IMR-90 (cell line): ENCODE results near the gene ADARB2. TPM values are rescaled to one million over a fixed set of nuclear protein-coding genes. Genes with fewer than 3 reads are reported as not detected.

Experiments used
- ATAC-seq: fragments of 200-7000 bp; cut with Tn5 transposase; 2 replicates; pipeline ENCODE4 v1.9.1; 2020; ENCODE audit warnings: low read depth, mild to moderate bottlenecking, moderate library complexity
- BruUV-seq: library from RNA; stranded (reverse); fragments of 400-500 nt; replicated peaks from 2 replicates; lab custom pipeline; 2021; lab: Mats Ljungman, UMichigan
- CTCF ChIA-PET: fragments of 300-600 bp; formaldehyde crosslinking; extraction: SDS; loops from one replicate; lab custom pipeline; 2021; ENCODE audit warnings: antibody characterized with exemption; lab: Yijun Ruan, JAX
- POLR2A ChIA-PET: fragments of 300-600 bp; sonication (Branson Sonifier 250); formaldehyde crosslinking; loops from one replicate; lab custom pipeline; 2022; ENCODE audit warnings: antibody characterized with exemption; ENCODE audit not compliant: unreplicated experiment; lab: Charles Lee
- DNase-seq: peaks from one replicate; pipeline ENCODE4 v3.0.0; 2013
- H2AFZ ChIP-seq: replicated peaks from 2 replicates; pipeline ENCODE3; 2013; ENCODE audit warnings: low read length, mild to moderate bottlenecking; ENCODE audit not compliant: poor library complexity
- H2AK5ac ChIP-seq: 2 replicates; pipeline ENCODE4 v1.6.1; 2013; ENCODE audit warnings: low read depth, low read length, inconsistent platforms
- H2AK9ac ChIP-seq: replicated peaks from 2 replicates; pipeline ENCODE3; 2013; ENCODE audit warnings: mild to moderate bottlenecking, low read depth, low read length, moderate library complexity; ENCODE audit not compliant: poor library complexity
- H2BK120ac ChIP-seq: 2 replicates; pipeline ENCODE4 v1.6.1; 2013; ENCODE audit warnings: low read depth, low read length, inconsistent platforms
- H2BK15ac ChIP-seq: 3 replicates; pipeline ENCODE4 v1.6.1; 2013; ENCODE audit warnings: low read depth, low read length, inconsistent platforms
- H2BK20ac ChIP-seq: 2 replicates; pipeline ENCODE4 v1.6.1; 2013; ENCODE audit warnings: low read depth, mild to moderate bottlenecking, inconsistent platforms, low read length, moderate library complexity
- H2BK5ac ChIP-seq: 2 replicates; pipeline ENCODE4 v1.6.1; 2013; ENCODE audit warnings: mild to moderate bottlenecking, low read depth, low read length, inconsistent platforms; ENCODE audit not compliant: poor library complexity, severe bottlenecking
- H3K14ac ChIP-seq: replicated peaks from 2 replicates; pipeline ENCODE4 v1.6.1; 2013; ENCODE audit warnings: low read depth, low read length, inconsistent platforms
- H3K18ac ChIP-seq: 2 replicates; pipeline ENCODE4 v1.6.1; 2013; ENCODE audit warnings: low read depth, low read length, control low read depth
- H3K23ac ChIP-seq: 2 replicates; pipeline ENCODE4 v1.6.1; 2013; ENCODE audit warnings: low read depth, low read length, inconsistent platforms
- H3K27ac ChIP-seq: 2 replicates; pipeline ENCODE4 v1.5.1; 2013; ENCODE audit warnings: mild to moderate bottlenecking, control low read depth, low read length; ENCODE audit not compliant: insufficient read depth
- H3K27me3 ChIP-seq: 2 replicates; pipeline ENCODE4 v1.6.1; 2013; ENCODE audit warnings: low read length; ENCODE audit not compliant: control insufficient read depth, insufficient read depth
- H3K36me3 ChIP-seq: 2 replicates; pipeline ENCODE4 v1.6.1; 2013; ENCODE audit warnings: low read length, mixed read lengths; ENCODE audit not compliant: control insufficient read depth, insufficient read depth
- H3K4ac ChIP-seq: 2 replicates; pipeline ENCODE4 v1.6.1; 2013; ENCODE audit warnings: low read depth, low read length, inconsistent platforms
- H3K4me1 ChIP-seq: 2 replicates; pipeline ENCODE4 v1.6.1; 2013; ENCODE audit warnings: low read length, mixed read lengths; ENCODE audit not compliant: control insufficient read depth, insufficient read depth
- H3K4me2 ChIP-seq: 2 replicates; pipeline ENCODE4 v1.6.1; 2013; ENCODE audit warnings: low read depth, mild to moderate bottlenecking, control low read depth, low read length, moderate library complexity
- H3K4me3 ChIP-seq: 2 replicates; pipeline ENCODE4 v1.5.1; 2013; ENCODE audit warnings: low read depth, mild to moderate bottlenecking, control low read depth, low read length, moderate library complexity; ENCODE audit not compliant: insufficient read depth
- H3K56ac ChIP-seq: 2 replicates; pipeline ENCODE4 v1.6.1; 2013; ENCODE audit warnings: low read length, inconsistent platforms; ENCODE audit not compliant: insufficient read depth; ENCODE audit errors: extremely low read depth
- H3K79me1 ChIP-seq, 2 experiments: 2 replicates each; pipeline ENCODE4 v1.6.1; 2013; ENCODE audit warnings: low read length in 2 of 2, inconsistent platforms in 1 of 2, low read depth in 1 of 2
- H3K9ac ChIP-seq: 2 replicates; pipeline ENCODE4 v1.6.1; 2013; ENCODE audit warnings: low read depth, low read length, control low read depth
- H3K9me1 ChIP-seq: 2 replicates; pipeline ENCODE4 v1.6.1; 2013; ENCODE audit warnings: low read length, inconsistent platforms; ENCODE audit not compliant: insufficient read depth
- H3K9me3 ChIP-seq: 2 replicates; pipeline ENCODE4 v1.6.1; 2013; ENCODE audit warnings: low read length; ENCODE audit not compliant: control insufficient read depth, insufficient read depth
- H4K20me1 ChIP-seq: 2 replicates; pipeline ENCODE4 v1.6.1; 2013; ENCODE audit warnings: low read length, inconsistent platforms; ENCODE audit not compliant: insufficient read depth
- H4K5ac ChIP-seq: 2 replicates; pipeline ENCODE4 v1.6.1; 2013; ENCODE audit warnings: mild to moderate bottlenecking, low read depth, low read length, control low read depth
- H4K8ac ChIP-seq, 2 experiments: 2 replicates each; pipeline ENCODE4 v1.6.1; 2013; ENCODE audit warnings: low read depth in 2 of 2, low read length in 2 of 2, control low read depth in 1 of 2, inconsistent platforms in 1 of 2
- H4K91ac ChIP-seq: 2 replicates; pipeline ENCODE4 v1.6.1; 2013; ENCODE audit warnings: low read depth, low read length, inconsistent platforms; ENCODE audit not compliant: insufficient read depth
- BHLHE40 ChIP-seq: fragments of 150-350 bp; IDR thresholded peaks from 2 replicates; pipeline ENCODE4 v1.6.1; 2016; ENCODE audit warnings: mild to moderate bottlenecking, low read depth, low read length
- CEBPB ChIP-seq: IDR thresholded peaks from 2 replicates; pipeline ENCODE4 v1.6.1; 2012; ENCODE audit warnings: low read depth, low read length, improper control_type of control experiment
- CHD1 ChIP-seq: IDR thresholded peaks from 2 replicates; pipeline ENCODE4 v1.6.1; 2012; ENCODE audit warnings: low read depth, low read length, improper control_type of control experiment
- CTCF ChIP-seq: conservative IDR thresholded peaks from 2 replicates; pipeline ENCODE4 v1.5.1; 2012; ENCODE audit warnings: mild to moderate bottlenecking, low read depth, low read length, improper control_type of control experiment
- ELK1 ChIP-seq: fragments of 150-350 bp; IDR thresholded peaks from 2 replicates; pipeline ENCODE4 v1.6.1; 2016; ENCODE audit warnings: low read depth, mild to moderate bottlenecking, low read length, moderate library complexity, borderline replicate concordance
- FOS ChIP-seq: fragments of 150-350 bp; IDR thresholded peaks from 2 replicates; pipeline ENCODE4 v1.6.1; 2016; ENCODE audit warnings: low read depth, low read length
- MAFK ChIP-seq: IDR thresholded peaks from 2 replicates; pipeline ENCODE4 v1.6.1; 2012; ENCODE audit warnings: low read depth, low read length, improper control_type of control experiment
- MAZ ChIP-seq: IDR thresholded peaks from 2 replicates; pipeline ENCODE4 v1.6.1; 2012; ENCODE audit warnings: low read depth, mild to moderate bottlenecking, low read length, improper control_type of control experiment, moderate library complexity, borderline replicate concordance
- MXI1 ChIP-seq: IDR thresholded peaks from 2 replicates; pipeline ENCODE4 v1.6.1; 2012; ENCODE audit warnings: low read depth, mild to moderate bottlenecking, low read length, moderate library complexity, borderline replicate concordance
- NFE2L2 ChIP-seq: fragments of 150-350 bp; IDR thresholded peaks from 2 replicates; pipeline ENCODE4 v1.6.1; 2016; ENCODE audit warnings: low read depth, mild to moderate bottlenecking, low read length
- POLR2A ChIP-seq: IDR thresholded peaks from 2 replicates; pipeline ENCODE4 v1.6.1; 2012; ENCODE audit warnings: mild to moderate bottlenecking, low read depth, low read length
- RAD21 ChIP-seq: IDR thresholded peaks from 2 replicates; pipeline ENCODE4 v1.6.1; 2012; ENCODE audit warnings: low read length, improper control_type of control experiment
- RCOR1 ChIP-seq: IDR thresholded peaks from 2 replicates; pipeline ENCODE4 v1.6.1; 2012; ENCODE audit warnings: mild to moderate bottlenecking, low read length, improper control_type of control experiment; ENCODE audit not compliant: insufficient replicate concordance
- RFX5 ChIP-seq: IDR thresholded peaks from 2 replicates; pipeline ENCODE4 v1.8.0; 2012; ENCODE audit warnings: low read depth, mild to moderate bottlenecking, low read length, moderate library complexity
- SMC3 ChIP-seq: fragments of 150-350 bp; IDR thresholded peaks from 2 replicates; pipeline ENCODE4 v1.6.1; 2016; ENCODE audit warnings: low read depth, mild to moderate bottlenecking, antibody characterized with exemption, low read length, moderate library complexity
- USF2 ChIP-seq: fragments of 150-350 bp; IDR thresholded peaks from 2 replicates; pipeline ENCODE4 v1.6.1; 2017; ENCODE audit warnings: mild to moderate bottlenecking, antibody characterized with exemption, low read length, low read depth
- WGBS, 2 experiments: methylation state at CpG; one replicate each; pipeline versions ENCODE4 v1.1.5 to v1.1.7; 2013; ENCODE audit warnings: missing lambda C conversion rate in 2 of 2; ENCODE audit not compliant: insufficient read length in 1 of 2; ENCODE audit errors: extremely low coverage in 2 of 2; 5-methylcytosine and 5-hydroxymethylcytosine counted together
- dilution Hi-C: fragments of 300-500 bp; cut with HindIII; formaldehyde crosslinking; loops from one replicate; pipeline ENCODE4 v1.14.3; 2018; ENCODE audit warnings: low sequenced_read_pairs; ENCODE audit not compliant: unreplicated experiment
- in situ Hi-C: fragments of 300-500 bp; cut with MboI; formaldehyde crosslinking; loops from 3 replicates; pipeline ENCODE4 v1.14.3; 2019; ENCODE audit warnings: low sequenced_read_pairs, inconsistent platforms, mixed read lengths
- intact Hi-C: fragments of 100-400 bp; cut with micrococcal nuclease; formaldehyde crosslinking; loops from 2 replicates; pipeline ENCODE4 v1.10.0; 2022
- polyA plus RNA-seq, 3 experiments: library from polyadenylated mRNA; depleted of rRNA; stranded (reverse); fragments of >200 nt; gene quantifications; 2 replicates each; pipeline ENCODE4 v1.2.3, GENCODE V29; 2012; ENCODE audit warnings: low replicate concordance in 1 of 3
- total RNA-seq: library from RNA; depleted of rRNA; stranded (reverse); fragments of >200 nt; gene quantifications from 2 replicates; pipeline ENCODE4 v1.2.3, GENCODE V29; 2012

ADARB2 gene
- total and polyA plus RNA-seq, 2 of the 4 experiments (the other 2 are of a cell fraction), result not detected

GRCh38 chr10:1213252-1214070 is 523.9 kb downstream of the ADARB2 start:
- Histone ChIP-seq H3K79me1 (no peaks in the 10 kb centered on the region), H3K56ac (no peak overlapping the region), H4K91ac (no peak overlapping the region), H2BK120ac (no peak overlapping the region), H3K27me3 (no peaks in the 10 kb centered on the region), H2BK20ac (no peak overlapping the region), H3K4me3 (no peak overlapping the region), H3K18ac (no peak overlapping the region), H2BK5ac (no peak overlapping the region), H3K27ac (no peak overlapping the region), H3K9me3 (peaks cover 58% of the 10 kb centered on the region), H4K5ac (no peak overlapping the region), H3K23ac (no peak overlapping the region), H2BK15ac (no peak overlapping the region), H4K20me1 (no peaks in the 10 kb centered on the region), H3K4me1 (no peaks in the 10 kb centered on the region), H3K9me1 (no peaks in the 10 kb centered on the region), H2AFZ (no peak overlapping the region), H3K14ac (no peak overlapping the region), H3K4ac (no peak overlapping the region), H3K9ac (no peak overlapping the region), H3K36me3 (no peaks in the 10 kb centered on the region), H2AK5ac (no peak overlapping the region), H3K4me2 (no peak overlapping the region), H2AK9ac (no peak overlapping the region), H4K8ac (no peak overlapping the region)
- intact Hi-C loops, result no loop called here
- in situ Hi-C loops, result no loop called here
- CTCF ChIA-PET, result no interaction called here
- POLR2A ChIA-PET, result no interaction called here
- DNase-seq (no peak), ATAC-seq (no peak)
- no peak for TF ChIP-seq CHD1
- TF ChIP-seq SMC3, result no peak
- no peak for TF ChIP-seq MAZ
- no peak for TF ChIP-seq MXI1
- no peak for TF ChIP-seq BHLHE40
- TF ChIP-seq RFX5, result no peak
- no peak for TF ChIP-seq MAFK
- TF ChIP-seq RCOR1, result no peak
- no peak for TF ChIP-seq RAD21
- no peak for TF ChIP-seq CEBPB
- no peak for TF ChIP-seq CTCF
- no peak for TF ChIP-seq NFE2L2
- no peak for TF ChIP-seq POLR2A
- TF ChIP-seq FOS, result no peak
- TF ChIP-seq USF2, result no peak
- TF ChIP-seq ELK1, result no peak
- no TSS peak for BruUV-seq
- dilution Hi-C loops, result no loop called here
- 68% methylated on average over 9 of the region's 21 CpGs; no CpG with 5 or more reads in 1 of the 2 experiments for WGBS, 2 experiments
